Measurements from ENCODE around the gene DAB1. TPM values are rescaled to one million over a fixed set of nuclear protein-coding genes. Genes with fewer than 3 reads are reported as not detected.

The DAB1 gene
- total RNA-seq, 2 donors from 2014 or later: not detected

GRCh38 chr1:57340334-57341070, 83.4 kb downstream of the DAB1 start:
- Histone ChIP-seq H3K9me3 (no peaks in the 10 kb centered on the region), H3K4me3 (no peak overlapping the region), H3K27ac (no peak overlapping the region), H3K4me1 (ENCODE audit: control insufficient read depth in 1 of 2, low read depth in 2 of 2) (no peaks in the 10 kb centered on the region), H3K27me3 (replicated peaks; ENCODE audit: insufficient read depth) (no peaks in the 10 kb centered on the region), H3K36me3 (no peaks in the 10 kb centered on the region)
- TF ChIP-seq CTCF (IDR thresholded peaks at IDR 0.05): no peak
- no peak for DNase-seq (ENCODE audit: low spot score)
- ATAC-seq (ENCODE audit: insufficient number of reproducible peaks, low FRiP score, low read depth): no peak

- no peak for TF ChIP-seq CTCF (IDR thresholded peaks at IDR 0.05)
- no peak for ATAC-seq (ENCODE audit: insufficient number of reproducible peaks, low FRiP score, low read depth)
- no peaks in the 10 kb centered on the region for H3K9me3 ChIP-seq
- H3K27me3 ChIP-seq (replicated peaks; ENCODE audit: insufficient read depth): no peaks in the 10 kb centered on the region
- H3K4me3 ChIP-seq: no peak overlapping the region
- H3K36me3 ChIP-seq: no peaks in the 10 kb centered on the region
- no peak overlapping the region for H3K27ac ChIP-seq
- no peaks in the 10 kb centered on the region for H3K4me1 ChIP-seq (ENCODE audit: control insufficient read depth in 1 of 2, low read depth in 2 of 2)
- DNase-seq (ENCODE audit: low spot score): no peak
These were observed 86.2 kb downstream of the DAB1 start for GRCh38 chr1:57337623-57338022.

- Histone ChIP-seq H3K4me1 (ENCODE audit: control insufficient read depth in 1 of 2, low read depth in 2 of 2) (no peaks in the 10 kb centered on the region), H3K36me3 (no peaks in the 10 kb centered on the region), H3K27ac (no peak overlapping the region), H3K9me3 (no peaks in the 10 kb centered on the region), H3K27me3 (replicated peaks; ENCODE audit: insufficient read depth) (no peaks in the 10 kb centered on the region), H3K4me3 (no peak overlapping the region)
- TF ChIP-seq CTCF (IDR thresholded peaks at IDR 0.05): no peak
- no peak for DNase-seq (ENCODE audit: low spot score)
- no peak for ATAC-seq (ENCODE audit: insufficient number of reproducible peaks, low FRiP score, low read depth)
These were observed 87.1 kb downstream of the DAB1 start for GRCh38 chr1:57336793-57337192.

GRCh38 chr1:57331620-57332019, 92.2 kb downstream of the DAB1 start:
- no peak overlapping the region for H3K27ac ChIP-seq
- no peaks in the 10 kb centered on the region for H3K9me3 ChIP-seq
- DNase-seq (ENCODE audit: low spot score) (no peak), ATAC-seq (ENCODE audit: insufficient number of reproducible peaks, low FRiP score, low read depth) (no peak)
- H3K4me3 ChIP-seq: no peak overlapping the region
- no peaks in the 10 kb centered on the region for H3K36me3 ChIP-seq
- H3K4me1 ChIP-seq (ENCODE audit: control insufficient read depth in 1 of 2, low read depth in 2 of 2): no peaks in the 10 kb centered on the region
- TF ChIP-seq CTCF (IDR thresholded peaks at IDR 0.05): no peak
- no peaks in the 10 kb centered on the region for H3K27me3 ChIP-seq (replicated peaks; ENCODE audit: insufficient read depth)

GRCh38 chr1:57329937-57330336, 93.9 kb downstream of the DAB1 start:
- TF ChIP-seq CTCF (IDR thresholded peaks at IDR 0.05): no peak
- no peaks in the 10 kb centered on the region for H3K9me3 ChIP-seq
- H3K27me3 ChIP-seq (replicated peaks; ENCODE audit: insufficient read depth): no peaks in the 10 kb centered on the region
- no peak for ATAC-seq (ENCODE audit: insufficient number of reproducible peaks, low FRiP score, low read depth)
- no peaks in the 10 kb centered on the region for H3K36me3 ChIP-seq
- no peak overlapping the region for H3K27ac ChIP-seq
- DNase-seq (ENCODE audit: low spot score): no peak
- no peak overlapping the region for H3K4me3 ChIP-seq
- H3K4me1 ChIP-seq (ENCODE audit: control insufficient read depth in 1 of 2, low read depth in 2 of 2): no peaks in the 10 kb centered on the region
